ENCODE measurements around the gene ANKRD26.
"Not testable (repeated sequence)": the region's sequence is repeated elsewhere in the genome, so short reads cannot be mapped to it uniquely, and the experiment has no call there.

The ANKRD26 gene

DNA sequence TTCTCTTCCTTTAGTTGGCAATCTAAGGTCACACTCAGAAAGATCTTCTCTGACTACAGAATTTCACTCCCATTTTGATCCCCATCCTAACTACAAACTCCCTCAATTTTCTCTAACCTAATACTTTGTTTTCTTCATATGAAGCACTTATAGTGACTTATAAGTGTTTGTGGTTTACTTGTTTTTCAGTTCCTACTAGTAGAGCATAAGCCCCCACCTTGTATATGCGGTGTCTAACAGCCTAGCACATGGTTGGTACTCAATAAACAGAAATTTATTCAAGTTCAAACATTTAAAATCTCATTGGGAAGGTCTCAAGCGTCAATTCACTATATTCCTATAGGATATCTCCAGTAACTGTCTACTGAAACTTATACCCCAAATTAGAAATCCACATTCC is 35.2 kb downstream of the ANKRD26 start:
- no peak overlapping the region for H3K4me3 ChIP-seq (ENCODE audit: low read depth, low read length)
- TF ChIP-seq, protein P1, sequence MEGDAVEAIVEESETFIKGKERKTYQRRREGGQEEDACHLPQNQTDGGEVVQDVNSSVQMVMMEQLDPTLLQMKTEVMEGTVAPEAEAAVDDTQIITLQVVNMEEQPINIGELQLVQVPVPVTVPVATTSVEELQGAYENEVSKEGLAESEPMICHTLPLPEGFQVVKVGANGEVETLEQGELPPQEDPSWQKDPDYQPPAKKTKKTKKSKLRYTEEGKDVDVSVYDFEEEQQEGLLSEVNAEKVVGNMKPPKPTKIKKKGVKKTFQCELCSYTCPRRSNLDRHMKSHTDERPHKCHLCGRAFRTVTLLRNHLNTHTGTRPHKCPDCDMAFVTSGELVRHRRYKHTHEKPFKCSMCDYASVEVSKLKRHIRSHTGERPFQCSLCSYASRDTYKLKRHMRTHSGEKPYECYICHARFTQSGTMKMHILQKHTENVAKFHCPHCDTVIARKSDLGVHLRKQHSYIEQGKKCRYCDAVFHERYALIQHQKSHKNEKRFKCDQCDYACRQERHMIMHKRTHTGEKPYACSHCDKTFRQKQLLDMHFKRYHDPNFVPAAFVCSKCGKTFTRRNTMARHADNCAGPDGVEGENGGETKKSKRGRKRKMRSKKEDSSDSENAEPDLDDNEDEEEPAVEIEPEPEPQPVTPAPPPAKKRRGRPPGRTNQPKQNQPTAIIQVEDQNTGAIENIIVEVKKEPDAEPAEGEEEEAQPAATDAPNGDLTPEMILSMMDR (IDR thresholded peaks at IDR 0.05; ENCODE audit: low read depth, low read length), result no peak

DNA sequence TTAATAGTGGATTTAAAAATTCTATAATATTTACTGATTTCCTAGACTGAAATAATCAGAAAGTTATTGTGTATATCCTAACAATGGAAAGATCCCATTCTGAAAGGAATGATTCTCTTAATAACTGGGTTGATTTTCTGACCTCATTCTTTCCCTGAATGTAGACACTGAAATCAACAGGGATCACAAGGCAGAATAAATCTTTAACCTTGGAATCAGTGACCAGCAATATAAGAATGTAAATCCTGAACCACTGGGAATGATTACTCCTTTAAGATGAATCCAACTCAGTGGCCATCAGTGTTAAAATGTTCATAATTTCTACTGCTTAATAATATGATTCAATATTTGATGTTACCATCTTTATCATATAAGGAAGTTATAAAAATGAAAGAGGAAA is 47.6 kb downstream of the ANKRD26 start:
- H3K4me3 ChIP-seq (ENCODE audit: low read depth, low read length), result no peak overlapping the region
- TF ChIP-seq, protein P1 (IDR thresholded peaks at IDR 0.05; ENCODE audit: low read depth, low read length), result no peak

DNA sequence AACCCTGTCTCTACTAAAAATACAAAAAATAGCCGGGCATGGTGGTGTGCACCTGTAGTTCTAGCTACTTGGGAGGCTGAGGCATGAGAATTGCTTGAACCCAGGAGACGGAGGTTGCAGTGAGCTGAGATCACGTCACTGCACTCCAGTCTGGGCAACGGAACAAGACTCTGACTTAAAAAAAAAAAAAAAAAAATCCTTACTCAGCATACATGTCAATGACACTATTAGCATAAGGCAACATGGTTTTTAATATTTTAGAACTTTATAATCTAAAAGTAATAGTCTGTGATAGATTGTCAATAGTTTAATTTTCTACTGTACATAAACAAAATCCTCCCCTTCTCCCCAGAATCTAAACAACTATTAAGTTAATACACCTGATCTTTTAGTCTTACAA is 55.0 kb downstream of the ANKRD26 start:
- not testable (repeated sequence) for H3K4me3 ChIP-seq (ENCODE audit: low read depth, low read length)

DNA sequence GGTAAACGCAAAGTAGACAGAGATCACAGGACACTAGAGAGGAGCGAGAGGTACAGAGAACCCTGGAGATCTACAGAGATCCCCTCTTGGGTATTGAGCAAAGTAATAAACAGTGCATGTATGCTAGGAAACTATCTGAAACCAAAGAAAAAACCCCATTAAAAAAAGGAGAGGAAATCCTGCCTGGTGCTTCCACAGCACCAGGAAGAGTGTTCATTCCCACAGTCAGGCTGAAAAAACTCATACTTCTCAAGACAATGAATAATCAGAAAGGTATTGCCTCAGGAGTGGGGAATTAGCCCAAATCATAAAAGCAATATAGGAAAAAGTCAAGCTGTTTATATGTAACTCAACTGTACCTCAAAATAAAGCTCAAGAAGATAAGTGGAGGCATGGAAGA is 59.1 kb downstream of the ANKRD26 start:
- TF ChIP-seq, protein P1 (IDR thresholded peaks at IDR 0.05; ENCODE audit: low read depth, low read length), result no peak
- no peak overlapping the region for H3K4me3 ChIP-seq (ENCODE audit: low read depth, low read length)

DNA sequence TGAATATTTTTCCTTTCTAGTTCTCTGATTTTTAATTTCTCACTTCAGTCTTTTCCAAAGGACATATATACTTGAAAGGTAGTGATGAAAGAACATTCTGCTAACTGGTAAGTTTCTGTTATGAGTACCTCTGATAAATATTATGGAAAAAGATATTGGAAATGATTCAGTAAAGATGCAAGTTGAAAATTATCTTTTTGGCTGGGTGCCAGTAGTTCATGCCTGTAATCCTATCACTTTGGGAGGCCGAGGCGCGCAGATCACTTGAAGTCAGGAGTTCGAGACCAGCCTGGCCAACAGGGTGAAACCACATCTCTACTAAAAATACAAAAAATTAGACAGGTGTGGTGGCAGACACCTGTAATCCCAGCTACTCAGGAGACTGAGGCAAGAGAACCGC is 62.1 kb downstream of the ANKRD26 start:
- H3K4me3 ChIP-seq (ENCODE audit: low read depth, low read length), result no peak overlapping the region
- TF ChIP-seq, protein P1 (IDR thresholded peaks at IDR 0.05; ENCODE audit: low read depth, low read length), result no peak

DNA sequence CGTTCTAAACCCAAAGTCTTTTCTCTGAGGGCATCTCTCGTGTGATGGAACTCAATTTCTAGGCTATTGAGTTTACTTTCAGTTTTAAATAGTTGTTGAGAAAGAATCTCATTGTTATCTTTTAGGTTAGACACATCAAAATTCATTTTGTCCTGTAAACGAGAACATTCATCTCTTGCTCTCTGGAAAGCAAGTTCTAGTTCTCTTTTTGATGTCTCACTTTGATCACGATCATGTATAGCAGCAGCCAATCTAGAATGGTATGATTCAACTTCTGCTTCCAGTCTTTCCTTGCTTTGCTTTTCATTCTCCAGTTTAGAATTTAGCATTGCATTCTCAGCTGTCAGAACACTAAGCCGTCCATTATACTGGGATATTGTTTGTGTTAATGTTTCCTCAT is 65.1 kb downstream of the ANKRD26 start:
- TF ChIP-seq, protein P1 (IDR thresholded peaks at IDR 0.05; ENCODE audit: low read depth, low read length), result no peak

DNA sequence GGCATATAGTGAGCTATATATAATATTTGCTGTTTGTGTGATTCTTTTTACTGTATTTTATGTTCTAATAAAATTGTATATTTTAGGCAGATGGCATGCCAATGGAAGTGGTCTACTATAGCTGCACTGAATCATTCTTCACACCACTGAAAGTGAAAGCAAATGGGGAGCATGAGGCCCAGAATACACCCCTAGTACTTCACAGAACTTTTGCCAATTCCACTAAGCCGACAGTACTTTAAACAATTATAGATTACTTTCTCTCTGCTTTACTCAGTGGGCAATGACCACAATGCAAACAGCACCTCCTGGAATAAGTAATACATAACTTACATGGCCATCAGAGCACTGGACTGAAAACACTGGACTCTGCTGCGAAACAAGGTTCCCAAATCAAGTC is 70.2 kb downstream of the ANKRD26 start:
- TF ChIP-seq, protein P1 (IDR thresholded peaks at IDR 0.05; ENCODE audit: low read depth, low read length), result no peak
- H3K4me3 ChIP-seq (ENCODE audit: low read depth, low read length), result no peak overlapping the region

More for the DNA sequence above, 65.1 kb downstream of the ANKRD26 start:
- no peak overlapping the region for H3K4me3 ChIP-seq (ENCODE audit: low read depth, low read length)

DNA sequence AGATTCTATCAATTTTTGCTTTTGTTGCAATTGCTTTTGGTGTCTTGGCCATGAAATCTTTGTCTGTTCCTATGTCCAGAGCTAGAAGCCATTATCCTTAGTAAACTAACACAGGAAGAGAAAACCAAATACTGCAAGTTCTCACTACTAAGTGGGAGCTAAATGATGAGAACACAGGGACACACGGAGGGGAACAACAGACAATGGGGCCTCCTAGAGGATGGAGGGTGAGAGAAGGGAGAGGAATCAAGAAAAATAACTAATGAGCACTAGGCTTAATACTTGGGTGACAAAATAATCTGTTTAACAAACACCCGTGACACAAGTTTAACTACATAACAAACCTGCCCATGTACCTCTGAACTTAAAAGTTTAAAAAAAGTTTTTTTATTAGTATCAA is 78.2 kb downstream of the ANKRD26 start:
- no peak overlapping the region for H3K4me3 ChIP-seq (ENCODE audit: low read depth, low read length)
- TF ChIP-seq, protein P1 (IDR thresholded peaks at IDR 0.05; ENCODE audit: low read depth, low read length), result no peak
